Smooth muscle cell (in vitro differentiated cells): Measurements from ENCODE around the gene SSBP4. TPM values are rescaled to one million over a fixed set of nuclear protein-coding genes. Genes with fewer than 3 reads are reported as not detected.

Source experiments
- DNase-seq: peaks from one replicate; lab custom pipeline; 2025; ENCODE audit not compliant: unreplicated experiment; lab: John Stamatoyannopoulos, UW
- H2AFZ ChIP-seq: fragments of 200-600 bp; sonication (generic); 2 replicates; pipeline ENCODE4 v1.6.0; 2016; ENCODE audit warnings: antibody characterized with exemption, low read depth, mild to moderate bottlenecking
- H3F3A ChIP-seq: fragments of 200-600 bp; sonication (generic); 2 replicates; pipeline ENCODE4 v1.6.0; 2017; ENCODE audit warnings: antibody characterized with exemption, low read depth
- H3K27ac ChIP-seq: fragments of 200-600 bp; sonication (generic); 2 replicates; pipeline ENCODE4 v1.5.1; 2016; ENCODE audit warnings: low read depth, mild to moderate bottlenecking
- H3K27me3 ChIP-seq: fragments of 200-600 bp; sonication (generic); 2 replicates; pipeline ENCODE4 v1.6.1; 2016; ENCODE audit warnings: low read depth, mild to moderate bottlenecking
- H3K36me3 ChIP-seq: fragments of 200-600 bp; sonication (generic); 2 replicates; pipeline ENCODE4 v1.5.1; 2016; ENCODE audit warnings: low read depth
- H3K4me1 ChIP-seq: fragments of 200-600 bp; sonication (generic); 2 replicates; pipeline ENCODE4 v1.5.1; 2016; ENCODE audit warnings: low read depth
- H3K4me2 ChIP-seq: fragments of 200-600 bp; sonication (generic); 2 replicates; pipeline ENCODE4 v1.6.0; 2016; ENCODE audit warnings: mild to moderate bottlenecking
- H3K4me3 ChIP-seq: fragments of 200-600 bp; sonication (generic); 2 replicates; pipeline ENCODE4 v1.5.1; 2016; ENCODE audit warnings: mild to moderate bottlenecking
- H3K79me2 ChIP-seq: fragments of 200-600 bp; sonication (generic); 2 replicates; pipeline ENCODE4 v1.6.0; 2016; ENCODE audit warnings: low read depth, mild to moderate bottlenecking
- H3K9ac ChIP-seq: fragments of 200-600 bp; sonication (generic); 2 replicates; pipeline ENCODE4 v1.6.0; 2016; ENCODE audit warnings: low read depth
- H3K9me3 ChIP-seq: fragments of 200-600 bp; sonication (generic); replicated peaks from 2 replicates; pipeline ENCODE4 v1.5.1; 2016; ENCODE audit warnings: low read depth
- H4K20me1 ChIP-seq: fragments of 200-600 bp; sonication (generic); 2 replicates; pipeline ENCODE4 v1.6.0; 2016; ENCODE audit warnings: low read depth
- CTCF ChIP-seq: fragments of 200-600 bp; sonication (generic); IDR thresholded peaks from 2 replicates; pipeline ENCODE4 v1.5.1; 2017; ENCODE audit warnings: borderline replicate concordance, mild to moderate bottlenecking, antibody characterized with exemption; ENCODE audit not compliant: insufficient read depth, poor library complexity, severe bottlenecking
- WGBS: methylation state at CpG from one replicate; pipeline ENCODE4 v1.1.7; 2016; ENCODE audit warnings: low lambda C conversion rate; 5-methylcytosine and 5-hydroxymethylcytosine counted together
- polyA plus RNA-seq: library from polyadenylated mRNA; unstranded; fragments of >200 nt; fragmentation: Nextera tagmentation; extraction: Ambion mirVana; gene quantifications from 2 replicates; pipeline ENCODE4 v1.2.1, GENCODE V29; 2016
- total RNA-seq: library from RNA; depleted of rRNA; stranded (reverse); fragments of >200 nt; gene quantifications from 2 replicates; pipeline ENCODE4 v1.2.3, GENCODE V29; 2014

The SSBP4 gene
- total and polyA plus RNA-seq, 2 experiments from 2014 or later = 44.1 to 124 TPM

GRCh38 chr19:18464646-18465045 is 45.4 kb downstream of the SSBP4 start:
- no peak overlapping the region for H3K4me2 ChIP-seq
- H3K79me2 ChIP-seq = peaks cover 6% of the 10 kb centered on the region
- peaks cover 97% of the 10 kb centered on the region for H4K20me1 ChIP-seq
- DNase-seq = no peak
- no peaks in the 10 kb centered on the region for H3K27me3 ChIP-seq
- no peaks in the 10 kb centered on the region for H3K36me3 ChIP-seq
- 78% methylated on average over 8 of the region's 8 CpGs for WGBS
- no peak overlapping the region for H3K9ac ChIP-seq
- H2AFZ ChIP-seq = no peak overlapping the region
- TF ChIP-seq CTCF = no peak
- H3K9me3 ChIP-seq = no peaks in the 10 kb centered on the region
- H3K4me1 ChIP-seq = no peaks in the 10 kb centered on the region
- no peak overlapping the region for H3K4me3 ChIP-seq
- no peak overlapping the region for H3K27ac ChIP-seq
- no peaks in the 10 kb centered on the region for H3F3A ChIP-seq

- Histone ChIP-seq H3K4me2 (no peak overlapping the region), H3K27me3 (no peaks in the 10 kb centered on the region), H3K4me3 (no peak overlapping the region), H3K4me1 (no peaks in the 10 kb centered on the region), H3K36me3 (no peaks in the 10 kb centered on the region), H3K9me3 (no peaks in the 10 kb centered on the region), H4K20me1 (peaks cover 97% of the 10 kb centered on the region), H2AFZ (no peak overlapping the region), H3K27ac (no peak overlapping the region), H3K9ac (no peak overlapping the region), H3K79me2 (peaks cover 6% of the 10 kb centered on the region), H3F3A (no peaks in the 10 kb centered on the region)
- TF ChIP-seq CTCF = no peak
- no peak for DNase-seq
- 98% methylated on average over 27 of the region's 30 CpGs for WGBS
Measured at GRCh38 chr19:18465214-18465963, 46.2 kb downstream of the SSBP4 start.

- Histone ChIP-seq H3K4me2 (no peak overlapping the region), H3K9me3 (no peaks in the 10 kb centered on the region), H3K4me3 (no peak overlapping the region), H3K27ac (no peak overlapping the region), H3K79me2 (peaks cover 6% of the 10 kb centered on the region), H3K36me3 (no peaks in the 10 kb centered on the region), H3K4me1 (no peaks in the 10 kb centered on the region), H2AFZ (no peak overlapping the region), H3K9ac (no peak overlapping the region), H3K27me3 (no peaks in the 10 kb centered on the region), H3F3A (peaks cover 5% of the 10 kb centered on the region), H4K20me1 (peaks cover 97% of the 10 kb centered on the region)
- no peak for DNase-seq
- 99% methylated on average over 6 of the region's 6 CpGs for WGBS
- no peak for TF ChIP-seq CTCF
Measured at GRCh38 chr19:18465964-18466339, 46.8 kb downstream of the SSBP4 start.

- H3F3A ChIP-seq = peaks cover 7% of the 10 kb centered on the region
- H3K4me3 ChIP-seq = no peak overlapping the region
- H4K20me1 ChIP-seq = peaks cover 96% of the 10 kb centered on the region
- no peak overlapping the region for H3K4me2 ChIP-seq
- DNase-seq = no peak
- H3K27ac ChIP-seq = no peak overlapping the region
- 95% methylated on average over 11 of the region's 11 CpGs for WGBS
- no peaks in the 10 kb centered on the region for H3K27me3 ChIP-seq
- no peaks in the 10 kb centered on the region for H3K9me3 ChIP-seq
- no peaks in the 10 kb centered on the region for H3K36me3 ChIP-seq
- H3K9ac ChIP-seq = no peak overlapping the region
- H3K4me1 ChIP-seq = no peaks in the 10 kb centered on the region
- TF ChIP-seq CTCF = no peak
- H3K79me2 ChIP-seq = peaks cover 6% of the 10 kb centered on the region
- no peak overlapping the region for H2AFZ ChIP-seq
Measured at GRCh38 chr19:18466354-18466753, 47.2 kb downstream of the SSBP4 start.
